Left ventricle myocardium inferior (tissue), 1 donor: ENCODE results near the gene C19orf73. TPM values are rescaled to one million over a fixed set of nuclear protein-coding genes. Genes with fewer than 3 reads are reported as not detected.
A peak's percentile ranks its signal among the peaks of the same experiment; 100 is the strongest.

Experiments
- DNase-seq: peaks from one replicate; pipeline ENCODE4 v3.0.0-alpha.2; 2020
- H3K27ac ChIP-seq: fragments of 200-600 bp; replicated peaks from 2 replicates; pipeline ENCODE4 v1.8.0; 2021
- H3K27me3 ChIP-seq: fragments of 200-600 bp; 2 replicates; pipeline ENCODE4 v1.8.0; 2021; ENCODE audit warnings: low read depth
- H3K36me3 ChIP-seq: fragments of 200-600 bp; 2 replicates; pipeline ENCODE4 v1.8.0; 2021
- H3K4me1 ChIP-seq: fragments of 200-600 bp; 2 replicates; pipeline ENCODE4 v1.8.0; 2021
- H3K4me3 ChIP-seq: fragments of 200-600 bp; 2 replicates; pipeline ENCODE4 v1.8.0; 2021; ENCODE audit warnings: mild to moderate bottlenecking, moderate library complexity
- H3K9me3 ChIP-seq: fragments of 200-600 bp; replicated peaks from 2 replicates; pipeline ENCODE4 v1.8.0; 2021
- CTCF ChIP-seq: fragments of 200-600 bp; IDR thresholded peaks from 2 replicates; pipeline ENCODE4 v1.8.0; 2021; ENCODE audit warnings: antibody characterized with exemption, mild to moderate bottlenecking, borderline replicate concordance
- intact Hi-C: fragments of 100-400 bp; cut with micrococcal nuclease; formaldehyde crosslinking; loops from one replicate; pipeline ENCODE4 v1.11.0; 2022
- total RNA-seq: library from RNA; stranded (reverse); fragmentation: NEBNext Ultra II Directional; extraction: Animal tissue kit (Norgen Biotek cat#: 25700); gene quantifications from one replicate; pipeline ENCODE4 v1.2.1, GENCODE V29; 2021
- donor health status: DM: no; HTN: yes; CAD: no; lungs with severe emphysema.

Gene C19orf73
- total RNA-seq, 1 donor from 2014 or later: 1.6 TPM

- Histone ChIP-seq H3K4me1 (peaks cover 68% of the 10 kb centered on the region), H3K4me3 (no peak overlapping the region), H3K27me3 (no peaks in the 10 kb centered on the region), H3K27ac (peak overlapping the region; percentile 52), H3K36me3 (no peaks in the 10 kb centered on the region), H3K9me3 (no peaks in the 10 kb centered on the region)
- TF ChIP-seq CTCF: no peak
- intact Hi-C loops: no loop called here
- no peak for DNase-seq
Observed at GRCh38 chr19:49161987-49162386, 43.0 kb upstream of the C19orf73 start.

GRCh38 chr19:49160450-49161189, 41.7 kb upstream of the C19orf73 start:
- no peak for TF ChIP-seq CTCF
- Histone ChIP-seq H3K27ac (peak overlapping the region; percentile 97), H3K27me3 (no peaks in the 10 kb centered on the region), H3K36me3 (no peaks in the 10 kb centered on the region), H3K4me1 (peaks cover 62% of the 10 kb centered on the region), H3K9me3 (no peaks in the 10 kb centered on the region), H3K4me3 (peak overlapping the region; percentile 93)
- DNase-seq: no peak
- intact Hi-C loops: no loop called here

- Histone ChIP-seq H3K36me3 (no peaks in the 10 kb centered on the region), H3K27me3 (no peaks in the 10 kb centered on the region)
- intact Hi-C loops: no loop called here
Observed at GRCh38 chr19:49157445-49158224, 38.7 kb upstream of the C19orf73 start, which contains the start of gene TRPM4. TSS of gene TRPM4 (plus strand) at chr19:49157792. CDS start at chr19:49157867, 75 bp downstream.

GRCh38 chr19:49155820-49156346, 36.9 kb upstream of the C19orf73 start:
- no peaks in the 10 kb centered on the region for H3K9me3 ChIP-seq
- no peaks in the 10 kb centered on the region for H3K27me3 ChIP-seq
- intact Hi-C loops: no loop called here
- TF ChIP-seq CTCF: no peak
- peak; percentile 65 for DNase-seq
- peak overlapping the region; percentile 95 for H3K27ac ChIP-seq
- peak overlapping the region; percentile 80 for H3K4me3 ChIP-seq
- H3K4me1 ChIP-seq: peaks cover 64% of the 10 kb centered on the region
- no peaks in the 10 kb centered on the region for H3K36me3 ChIP-seq

More at GRCh38 chr19:49157445-49158224, 38.7 kb upstream of the C19orf73 start, which contains the start of gene TRPM4:
- Histone ChIP-seq H3K4me1 (peaks cover 49% of the 10 kb centered on the region), H3K4me3 (peak within 1 kb of the TSS; percentile 93), H3K9me3 (no peaks in the 10 kb centered on the region), H3K27ac (peak within 1 kb of the TSS; percentile 97)
- TF ChIP-seq CTCF: no peak
- peak; percentile 96 for DNase-seq

GRCh38 chr19:49155005-49155819, 36.3 kb upstream of the C19orf73 start, which contains the start of gene HRC:
TSS of gene HRC (minus strand) at chr19:49155396. CDS start at chr19:49155237, 159 bp downstream.
- Histone ChIP-seq H3K36me3 (no peaks in the 10 kb centered on the region), H3K4me1 (peaks cover 64% of the 10 kb centered on the region), H3K4me3 (peak within 1 kb of the TSS; percentile 80), H3K9me3 (no peaks in the 10 kb centered on the region), H3K27ac (peak within 1 kb of the TSS; percentile 95), H3K27me3 (no peaks in the 10 kb centered on the region)
- intact Hi-C loops: no loop called here
- no peak for TF ChIP-seq CTCF
- DNase-seq: peak; percentile 76
